Myocyte (in vitro differentiated cells): ENCODE data around the gene TNK1. TPM values are rescaled to one million over a fixed set of nuclear protein-coding genes. Genes with fewer than 3 reads are reported as not detected.

ENCODE experiments used
- DNase-seq: peaks from one replicate; pipeline ENCODE4 v3.0.0-alpha.2; 2012; ENCODE audit warnings: low read depth
- total RNA-seq: library from RNA; depleted of rRNA; stranded (reverse); fragments of >200 nt; gene quantifications from 2 replicates; pipeline ENCODE4 v1.2.3, GENCODE V29; 2014

The TNK1 gene
- total RNA-seq, 1 donor from 2014 or later = not detected

DNA sequence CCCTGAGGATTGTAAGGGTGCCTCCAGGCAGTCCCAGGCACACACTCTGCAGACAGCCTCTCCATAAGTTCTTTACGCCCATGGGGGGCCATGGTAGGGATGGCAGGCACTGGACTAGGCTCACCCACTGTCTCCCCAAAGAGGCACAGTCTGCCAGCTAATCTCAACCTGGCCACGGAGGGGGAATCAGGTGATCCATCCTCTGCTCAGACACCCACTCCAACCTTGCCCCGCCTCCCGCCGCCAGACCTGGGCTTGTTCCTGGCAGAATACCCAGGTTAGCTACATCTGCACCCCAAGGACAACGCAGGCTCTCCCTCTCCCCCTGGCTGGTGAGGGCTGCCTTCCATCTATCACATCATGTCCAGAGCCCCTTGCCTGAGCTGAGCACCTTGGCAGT, 28.0 kb downstream of the TNK1 start:
- DNase-seq = no peak

DNA sequence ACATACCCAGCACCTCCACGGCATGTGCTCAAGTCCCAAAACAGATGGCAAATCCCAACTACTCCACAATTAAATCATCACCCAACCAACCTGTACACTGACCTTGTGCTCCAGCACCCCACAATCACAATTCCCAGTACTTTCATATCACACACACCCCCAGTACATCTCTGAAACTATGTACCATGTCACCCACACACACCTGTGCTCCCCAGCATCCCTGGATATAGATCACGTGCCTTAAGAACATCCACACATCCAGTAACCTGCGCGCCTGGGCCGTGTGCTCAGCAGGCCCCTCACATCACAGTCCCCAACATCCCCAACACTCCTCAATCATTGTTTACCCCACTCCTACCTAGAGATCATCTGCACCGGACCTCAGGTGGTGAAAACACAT, 28.8 kb downstream of the TNK1 start:
- no peak for DNase-seq

DNA sequence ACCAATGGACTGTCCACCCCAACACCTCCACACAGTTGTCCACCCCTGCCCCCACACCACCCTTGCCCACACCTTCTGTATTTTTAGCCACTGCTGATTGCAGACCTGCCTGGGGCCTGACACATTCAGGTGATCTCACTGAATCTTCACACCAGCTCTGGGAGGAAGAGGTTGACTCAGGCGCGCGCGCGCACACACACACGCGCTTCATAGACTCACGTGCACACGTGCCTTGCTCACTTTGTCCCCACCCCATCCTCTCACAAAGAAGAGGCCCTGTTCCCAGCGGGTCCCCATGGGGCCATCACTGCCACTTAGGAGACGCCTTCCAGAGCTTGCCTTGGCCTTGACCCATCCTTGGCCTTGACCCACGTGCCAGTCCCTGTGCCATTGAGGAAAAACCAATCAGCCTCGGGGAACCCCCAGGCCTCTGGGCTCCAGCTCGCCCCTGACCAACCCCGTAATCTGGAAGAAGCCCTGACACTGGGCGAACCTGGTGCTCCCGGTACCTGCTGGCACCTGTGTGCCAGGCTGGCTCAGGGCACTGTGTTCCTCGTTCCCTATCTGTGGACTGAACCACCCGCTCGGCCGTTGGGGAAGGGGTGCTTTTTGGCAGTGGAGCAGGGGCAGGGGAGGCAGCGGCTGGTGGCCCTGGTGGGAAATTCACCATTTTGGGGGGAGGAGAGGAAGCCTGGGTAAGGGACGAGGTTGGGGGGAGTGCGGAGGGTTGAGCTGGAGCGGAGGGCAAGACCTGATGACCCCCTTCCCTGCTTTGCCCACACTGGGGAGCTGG, 29.9 kb downstream of the TNK1 start:
- DNase-seq = no peak

DNA sequence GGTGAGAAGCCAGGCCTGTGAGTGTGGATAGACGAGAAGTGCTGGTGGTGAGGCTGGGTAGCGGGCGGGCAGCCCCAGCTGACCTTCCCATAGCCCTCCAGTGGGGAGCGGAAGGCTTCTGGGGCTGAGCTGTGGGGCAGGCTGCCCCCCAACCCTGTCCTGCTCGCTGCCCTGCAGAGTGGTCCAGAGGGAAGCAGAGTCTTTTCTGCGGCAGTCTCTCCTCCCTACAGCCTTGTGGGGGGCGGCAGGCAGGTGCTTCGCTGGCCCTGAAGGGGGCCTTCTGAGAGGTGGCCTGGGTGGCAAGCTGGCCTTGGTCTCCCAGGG, 30.5 kb downstream of the TNK1 start:
- no peak for DNase-seq

DNA sequence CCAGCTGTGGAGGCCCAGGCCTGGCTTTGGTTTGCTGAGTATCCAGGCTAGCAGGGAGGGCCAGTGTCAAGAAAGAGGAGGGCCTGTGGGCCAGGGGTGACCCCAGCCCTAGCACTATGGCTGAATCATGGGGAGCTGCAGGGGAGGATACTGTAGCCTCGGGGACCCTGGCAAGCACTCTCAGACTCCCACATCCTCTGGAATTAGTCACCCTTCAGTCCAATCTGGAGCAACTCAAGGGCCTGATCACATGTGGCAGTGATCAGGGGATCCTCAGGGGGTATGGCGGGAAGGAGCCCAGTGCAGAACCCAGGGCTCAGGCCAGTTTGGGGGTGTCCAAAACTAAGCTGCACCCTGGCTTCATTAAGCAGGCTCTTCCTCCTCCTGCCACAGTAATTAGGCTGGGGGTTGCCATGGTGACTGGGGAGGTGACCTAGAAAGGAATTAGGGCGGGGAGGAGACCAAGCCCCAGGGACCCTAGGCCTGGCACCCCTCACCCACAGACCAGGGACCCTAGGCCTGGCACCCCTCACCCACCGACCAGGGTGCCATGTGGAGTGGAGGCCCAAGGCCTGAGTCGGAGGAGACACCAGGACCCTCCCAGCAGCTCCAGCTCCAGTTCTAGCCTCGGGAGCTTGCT, 32.6 kb downstream of the TNK1 start:
- no peak for DNase-seq

DNA sequence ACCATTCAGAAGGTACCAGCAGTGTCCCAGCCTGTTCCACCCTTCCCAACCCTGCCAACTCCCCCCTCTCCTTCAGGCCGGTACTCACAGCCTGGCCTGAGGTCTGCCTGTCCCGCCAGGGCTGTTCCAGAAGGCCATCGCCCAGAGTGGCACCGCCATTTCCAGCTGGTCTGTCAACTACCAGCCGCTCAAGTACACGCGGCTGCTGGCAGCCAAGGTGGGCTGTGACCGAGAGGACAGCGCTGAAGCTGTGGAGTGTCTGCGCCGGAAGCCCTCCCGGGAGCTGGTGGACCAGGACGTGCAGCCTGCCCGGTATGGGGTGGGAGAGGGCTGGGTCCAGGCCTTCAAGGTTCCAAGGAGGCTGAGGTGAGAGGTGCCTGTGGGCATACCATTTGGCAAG, 33.9 kb downstream of the TNK1 start:
- no peak for DNase-seq

DNA sequence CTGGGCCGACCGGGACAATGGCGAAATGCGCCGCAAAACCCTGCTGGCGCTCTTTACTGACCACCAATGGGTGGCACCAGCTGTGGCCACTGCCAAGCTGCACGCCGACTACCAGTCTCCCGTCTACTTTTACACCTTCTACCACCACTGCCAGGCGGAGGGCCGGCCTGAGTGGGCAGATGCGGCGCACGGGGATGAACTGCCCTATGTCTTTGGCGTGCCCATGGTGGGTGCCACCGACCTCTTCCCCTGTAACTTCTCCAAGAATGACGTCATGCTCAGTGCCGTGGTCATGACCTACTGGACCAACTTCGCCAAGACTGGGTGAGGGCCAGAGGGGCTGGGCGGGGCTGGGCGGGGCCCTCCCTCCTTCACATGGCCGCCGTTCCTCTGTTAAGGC, 34.9 kb downstream of the TNK1 start:
- no peak for DNase-seq

DNA sequence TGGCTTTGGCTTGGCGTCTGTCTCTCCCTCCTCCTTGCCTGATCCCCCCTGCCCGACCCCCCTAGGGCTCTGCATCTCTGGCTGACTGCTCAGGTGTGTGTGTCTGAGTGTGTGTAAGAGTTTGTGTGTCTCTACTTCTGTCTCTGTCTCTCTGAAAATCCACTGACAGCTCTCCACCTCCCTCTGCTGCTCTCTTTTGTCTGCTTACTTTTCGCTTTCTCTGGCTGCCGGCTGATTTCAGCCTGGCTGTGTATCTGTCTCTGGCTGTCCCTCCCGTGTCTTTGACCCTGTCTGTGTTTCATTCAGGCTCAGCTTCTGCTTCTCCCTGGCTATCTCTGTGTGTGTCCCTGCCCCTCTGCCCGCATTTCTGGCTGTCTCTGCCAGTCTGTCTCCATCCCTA, 35.4 kb downstream of the TNK1 start:
- no peak for DNase-seq

DNA sequence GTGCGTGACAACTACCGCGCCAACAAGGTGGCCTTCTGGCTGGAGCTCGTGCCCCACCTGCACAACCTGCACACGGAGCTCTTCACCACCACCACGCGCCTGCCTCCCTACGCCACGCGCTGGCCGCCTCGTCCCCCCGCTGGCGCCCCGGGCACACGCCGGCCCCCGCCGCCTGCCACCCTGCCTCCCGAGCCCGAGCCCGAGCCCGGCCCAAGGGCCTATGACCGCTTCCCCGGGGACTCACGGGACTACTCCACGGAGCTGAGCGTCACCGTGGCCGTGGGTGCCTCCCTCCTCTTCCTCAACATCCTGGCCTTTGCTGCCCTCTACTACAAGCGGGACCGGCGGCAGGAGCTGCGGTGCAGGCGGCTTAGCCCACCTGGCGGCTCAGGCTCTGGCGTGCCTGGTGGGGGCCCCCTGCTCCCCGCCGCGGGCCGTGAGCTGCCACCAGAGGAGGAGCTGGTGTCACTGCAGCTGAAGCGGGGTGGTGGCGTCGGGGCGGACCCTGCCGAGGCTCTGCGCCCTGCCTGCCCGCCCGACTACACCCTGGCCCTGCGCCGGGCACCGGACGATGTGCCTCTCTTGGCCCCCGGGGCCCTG, 36.3 kb downstream of the TNK1 start:
- DNase-seq = no peak

DNA sequence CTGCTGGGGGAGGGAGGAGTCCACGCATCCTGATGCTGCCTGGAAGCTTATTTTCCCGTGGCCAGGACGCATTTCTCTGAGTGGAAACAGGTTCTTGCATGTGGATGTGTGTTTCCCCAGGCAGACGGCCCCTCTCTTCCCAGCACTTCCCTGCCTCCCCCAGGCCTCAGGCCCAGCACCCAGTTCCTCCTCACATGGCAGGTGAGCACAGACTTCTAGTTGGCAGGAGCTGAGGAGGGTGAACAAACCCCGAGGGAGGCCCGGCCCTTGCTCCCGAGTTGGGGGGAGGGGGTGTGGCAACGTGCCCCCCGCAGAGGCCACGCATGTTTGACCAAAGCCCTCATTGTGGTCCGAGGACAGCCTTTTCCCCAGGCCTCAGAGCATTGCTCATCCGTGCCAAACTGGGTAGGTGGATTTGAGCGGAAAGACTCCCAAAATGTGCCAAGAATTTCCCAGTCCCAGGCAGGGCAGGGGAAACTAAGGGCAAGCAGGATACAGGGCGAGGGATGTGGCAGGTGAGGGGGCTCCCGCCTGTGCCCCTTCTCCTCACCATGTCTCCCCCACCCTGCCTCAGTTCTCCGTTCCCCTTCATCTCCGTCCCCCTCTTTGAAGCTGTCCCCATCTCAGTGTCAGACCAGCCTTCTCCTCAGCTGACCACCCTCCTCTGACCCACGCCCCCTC, 37.7 kb downstream of the TNK1 start:
- DNase-seq = no peak

DNA sequence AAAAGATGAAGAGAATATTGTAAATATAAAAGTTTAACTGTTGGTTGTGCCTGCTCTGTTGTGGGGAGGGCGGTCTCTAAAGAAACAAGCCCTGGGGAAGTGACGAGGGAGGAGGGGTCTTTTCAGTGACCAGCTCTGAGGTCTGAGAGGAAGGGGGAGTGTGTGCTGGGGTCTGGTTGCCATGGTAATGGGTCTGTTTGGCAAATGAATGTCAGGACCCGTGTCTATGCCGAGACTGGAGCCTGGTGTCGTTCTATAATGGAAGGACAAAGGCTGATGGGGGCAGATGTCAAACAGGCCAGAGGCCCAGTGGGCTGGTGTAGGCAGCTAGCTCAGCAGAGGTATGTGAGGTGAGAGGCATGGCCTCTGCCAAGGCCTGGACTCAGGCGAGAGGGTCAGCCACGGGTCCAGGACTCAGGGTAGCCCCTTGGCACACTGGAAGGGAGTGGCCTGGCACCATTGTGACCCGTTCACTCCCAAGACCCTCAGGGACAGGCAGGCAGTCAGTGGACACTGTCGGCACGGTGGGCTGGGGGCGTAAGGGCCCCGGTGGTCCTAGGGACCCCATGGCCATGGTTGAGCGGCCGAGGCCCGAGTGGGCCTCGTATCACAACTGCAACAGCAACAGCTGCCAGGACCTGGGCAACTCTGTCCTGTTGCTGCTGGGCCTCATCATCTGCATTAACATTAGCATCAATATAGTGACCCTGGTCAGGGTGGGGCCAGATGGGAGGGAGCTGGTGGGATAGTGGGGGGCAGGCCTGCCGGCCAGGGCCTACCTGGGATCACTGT, 39.1 kb downstream of the TNK1 start, which contains the start of gene SPEM1:
SPEM1 (plus strand) TSS at position 506 of the 792 bp plus-strand sequence; CDS start at position 567, 61 bp downstream.
- DNase-seq = no peak

DNA sequence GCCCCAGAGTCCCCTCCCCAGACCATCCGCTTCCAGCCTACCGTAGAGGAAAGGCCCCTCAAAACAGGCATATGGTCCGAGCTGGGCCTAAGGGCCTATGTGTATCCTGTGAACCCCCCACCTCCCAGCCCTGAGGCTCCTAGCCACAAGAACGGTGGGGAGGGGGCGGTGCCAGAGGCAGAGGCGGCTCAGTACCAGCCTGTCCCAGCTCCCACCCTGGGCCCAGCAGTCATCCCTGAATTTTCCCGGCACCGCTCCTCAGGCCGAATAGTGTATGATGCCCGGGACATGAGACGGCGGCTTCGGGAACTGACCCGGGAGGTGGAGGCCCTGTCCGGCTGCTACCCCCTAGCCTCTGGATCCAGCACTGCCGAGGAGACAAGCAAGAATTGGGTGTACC, 40.3 kb downstream of the TNK1 start:
- DNase-seq = no peak

DNA sequence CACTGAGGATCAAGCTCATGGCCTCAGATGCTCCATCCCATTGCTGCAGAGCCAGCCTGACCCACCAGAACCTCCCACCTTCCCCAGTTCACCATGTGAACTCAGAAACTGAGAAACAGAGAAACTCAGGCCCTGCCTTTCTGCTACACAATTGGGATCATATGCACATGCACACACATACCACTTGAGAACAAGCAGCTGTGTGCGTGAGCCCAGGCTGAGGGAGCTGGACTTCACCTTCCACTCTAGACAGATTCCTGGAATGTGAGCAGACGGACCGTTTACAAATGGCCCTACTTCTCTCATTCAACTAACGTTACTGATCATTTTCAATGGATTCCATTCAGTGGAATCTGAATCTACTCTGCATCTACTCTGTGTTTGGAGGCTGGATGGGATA, 42.8 kb downstream of the TNK1 start:
- no peak for DNase-seq

DNA sequence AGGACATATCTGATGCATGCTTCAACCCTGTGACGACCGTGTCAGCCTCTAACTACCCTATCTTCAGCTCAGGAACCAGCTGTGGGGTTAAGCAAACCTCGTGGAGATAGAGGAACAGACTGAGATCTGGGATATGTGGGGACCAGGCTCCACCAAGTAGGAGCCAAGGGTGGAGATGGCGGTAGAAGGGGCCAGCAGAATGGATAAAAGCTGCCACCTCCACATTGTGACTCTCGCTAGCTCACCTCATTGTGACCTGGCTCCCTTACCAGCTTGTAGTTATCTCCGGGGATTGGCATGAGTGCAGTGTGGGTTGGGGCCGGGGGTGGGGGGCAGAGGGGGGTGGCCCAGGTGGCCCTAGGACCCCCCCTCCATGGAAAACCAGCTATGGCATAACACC, 44.4 kb downstream of the TNK1 start, which contains the start of gene SPEM2:
SPEM2 (plus strand) TSS at position 301 of the 400 bp plus-strand sequence; CDS start at position 374, 73 bp downstream.
- DNase-seq = no peak

DNA sequence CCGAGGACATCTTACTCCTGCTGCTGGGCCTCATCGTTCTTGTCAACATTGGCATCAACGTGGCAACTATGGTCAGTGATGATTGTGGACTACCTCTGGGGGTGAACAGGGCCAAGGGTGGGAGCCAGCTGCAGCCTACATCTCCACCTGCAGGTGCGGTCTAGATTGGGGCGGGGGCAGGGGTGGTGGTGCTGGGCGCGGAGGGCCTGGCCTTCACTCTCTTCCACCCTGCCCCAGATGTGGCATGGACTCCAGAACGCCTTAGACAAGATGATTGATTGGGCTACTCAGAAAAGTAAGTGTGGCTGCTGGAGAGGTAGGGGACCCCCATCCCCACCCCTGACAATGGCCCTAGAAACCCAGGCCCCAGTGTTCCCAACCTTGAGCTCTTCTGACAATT, 44.9 kb downstream of the TNK1 start:
- no peak for DNase-seq

DNA sequence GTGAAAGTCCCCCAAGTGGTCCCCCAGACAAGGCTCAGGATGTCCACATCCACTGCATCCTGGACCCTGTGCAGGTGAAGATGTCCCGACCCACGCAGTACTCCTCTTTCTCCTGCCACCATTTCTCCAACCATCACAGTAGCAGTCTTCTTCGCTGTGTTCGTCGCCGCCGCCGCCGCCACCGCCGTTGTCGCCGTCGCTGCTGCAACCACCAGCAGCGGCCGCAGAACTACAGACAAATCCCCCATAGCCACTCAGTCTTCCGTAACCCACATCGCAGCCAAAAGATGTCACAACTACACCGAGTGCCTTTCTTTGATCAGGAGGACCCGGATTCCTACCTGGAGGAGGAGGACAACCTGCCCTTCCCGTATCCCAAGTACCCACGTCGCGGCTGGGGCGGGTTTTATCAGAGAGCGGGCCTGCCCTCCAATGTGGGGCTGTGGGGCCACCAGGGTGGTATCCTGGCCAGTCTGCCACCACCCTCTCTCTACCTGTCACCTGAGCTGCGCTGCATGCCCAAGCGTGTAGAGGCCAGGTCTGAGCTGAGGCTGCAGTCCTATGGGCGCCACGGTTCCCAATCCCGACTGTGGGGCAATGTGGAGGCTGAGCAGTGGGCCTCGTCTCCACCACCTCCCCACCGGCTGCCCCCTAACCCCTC, 45.4 kb downstream of the TNK1 start:
- DNase-seq = no peak

DNA sequence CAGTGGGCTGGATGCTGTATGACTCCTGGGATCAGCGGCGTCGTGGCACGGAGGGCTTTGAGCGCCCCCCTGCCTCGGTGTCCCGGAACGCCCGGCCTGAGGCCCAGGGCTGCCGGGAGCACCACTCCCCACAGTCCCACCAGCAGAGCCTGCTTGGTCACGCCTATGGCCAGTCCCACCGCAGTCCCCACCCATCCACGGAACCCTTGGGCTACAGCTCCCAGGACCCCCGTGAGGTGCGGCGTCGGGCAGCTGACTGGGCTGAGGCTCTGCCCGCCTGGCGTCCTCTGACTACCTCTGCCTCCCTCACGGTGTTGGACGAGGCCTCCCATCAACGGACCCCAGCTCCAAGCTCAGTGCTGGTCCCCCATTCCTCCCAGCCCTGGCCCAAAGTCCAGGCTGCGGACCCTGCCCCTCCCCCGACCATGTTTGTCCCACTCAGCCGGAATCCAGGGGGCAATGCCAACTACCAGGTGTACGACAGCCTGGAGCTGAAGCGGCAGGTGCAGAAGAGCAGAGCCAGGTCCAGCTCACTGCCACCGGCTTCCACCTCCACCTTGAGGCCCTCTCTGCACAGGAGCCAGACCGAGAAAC, 46.1 kb downstream of the TNK1 start:
- no peak for DNase-seq

DNA sequence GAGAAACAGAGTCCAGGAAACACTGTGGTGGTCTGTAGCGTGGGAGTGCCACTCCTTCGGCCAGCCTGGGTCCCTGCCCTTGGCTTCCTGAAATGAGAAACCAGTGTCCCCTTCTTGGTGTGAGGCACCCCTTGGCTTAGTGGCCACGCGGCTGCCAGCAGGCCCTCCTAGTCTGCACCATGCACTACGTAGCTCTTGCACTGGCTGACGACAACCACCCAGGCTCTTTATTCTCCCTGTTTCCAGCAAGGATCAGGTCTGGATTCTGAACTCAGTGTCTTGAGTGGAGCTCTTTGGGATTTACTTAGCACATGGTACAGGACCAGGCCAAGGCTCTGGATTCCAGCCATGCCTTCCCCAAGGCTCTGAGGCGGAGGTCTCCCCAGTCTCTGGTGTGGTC, 46.7 kb downstream of the TNK1 start:
- DNase-seq = no peak

DNA sequence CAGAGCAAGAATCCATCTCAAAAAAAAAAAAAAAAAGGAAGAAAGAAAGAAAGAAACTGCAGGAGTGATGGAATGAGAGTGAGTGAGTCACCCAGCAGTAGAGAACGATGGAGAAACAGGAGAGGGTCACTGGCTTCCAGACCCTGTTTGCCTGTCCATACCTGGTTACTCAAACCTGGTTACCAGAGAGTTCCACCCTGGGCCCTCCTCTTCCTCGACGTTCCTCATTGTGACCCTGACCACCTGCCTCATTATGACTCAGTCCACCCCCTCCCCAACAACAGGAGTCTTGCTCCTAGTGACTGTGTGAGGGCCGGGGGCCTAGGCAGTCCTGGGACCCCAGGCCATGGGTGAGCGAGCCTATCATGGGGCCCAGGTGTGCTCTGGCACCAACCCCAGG, 47.7 kb downstream of the TNK1 start, which contains the start of gene SPEM3:
SPEM3 (plus strand) TSS at position 301 of the 400 bp plus-strand sequence; CDS start at position 347, 46 bp downstream.
- DNase-seq = no peak

DNA sequence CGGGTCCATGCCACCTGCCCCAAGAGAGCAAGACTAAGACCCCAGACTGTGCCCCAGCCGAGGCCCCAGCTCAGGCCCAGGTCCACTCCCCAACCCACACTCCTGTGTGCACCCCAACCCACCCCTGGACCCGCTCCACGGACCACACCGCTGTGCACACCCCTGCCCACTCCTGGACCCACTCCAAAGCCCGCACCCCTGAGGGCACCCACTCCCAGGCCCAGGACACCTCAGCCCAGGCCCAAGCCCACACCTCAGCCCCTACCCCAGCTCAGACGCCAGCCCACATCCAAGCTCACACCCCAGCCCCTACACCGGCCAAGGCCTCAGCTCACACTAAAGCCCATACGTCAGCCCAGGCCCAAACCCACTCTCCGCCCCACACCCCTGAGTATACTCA, 48.8 kb downstream of the TNK1 start:
- no peak for DNase-seq
